Right renal cortex interstitium (tissue), 3 donors: ENCODE results near the gene CPXM2. TPM values are rescaled to one million over a fixed set of nuclear protein-coding genes. Genes with fewer than 3 reads are reported as not detected.
"Not testable (repeated sequence)": the region's sequence is repeated elsewhere in the genome, so short reads cannot be mapped to it uniquely, and the experiment has no call there.

Experiments
- DNase-seq, 3 donors: peaks; one replicate each; pipeline ENCODE4 v3.0.0-alpha.2; 2013; ENCODE audit warnings: low read depth in 3 of 3, low spot score in 2 of 3
- polyA plus RNA-seq, 3 donors: library from polyadenylated mRNA; unstranded; fragments of 120-200 nt; gene quantifications; one replicate each; pipeline ENCODE4 v1.2.1, GENCODE V29; 2013; ENCODE audit not compliant: insufficient read length in 3 of 3

Gene CPXM2
- polyA plus RNA-seq, 3 donors, result 4.3 to 6.4 (median 5.4) TPM

DNA sequence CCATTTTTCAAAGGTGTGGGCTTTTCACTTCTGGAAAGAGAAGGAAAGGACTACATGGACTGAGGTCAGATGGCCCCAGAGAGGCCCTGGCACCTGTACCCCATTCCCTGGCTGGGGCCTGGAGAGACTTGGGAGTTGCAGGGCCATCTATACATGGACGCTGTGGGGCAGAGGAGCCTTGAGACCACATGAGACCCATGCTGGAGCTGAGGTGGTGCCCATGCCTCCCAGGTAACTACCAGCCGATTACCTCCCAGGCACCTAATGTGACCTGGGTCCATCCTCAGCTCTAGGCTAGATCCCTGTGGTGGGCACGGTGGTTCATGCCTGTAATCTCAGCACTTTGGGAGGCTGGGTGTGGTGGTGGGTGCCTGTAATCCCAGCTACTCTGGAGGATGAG is 144.2 kb downstream of the CPXM2 start:
- no peak for DNase-seq

DNA sequence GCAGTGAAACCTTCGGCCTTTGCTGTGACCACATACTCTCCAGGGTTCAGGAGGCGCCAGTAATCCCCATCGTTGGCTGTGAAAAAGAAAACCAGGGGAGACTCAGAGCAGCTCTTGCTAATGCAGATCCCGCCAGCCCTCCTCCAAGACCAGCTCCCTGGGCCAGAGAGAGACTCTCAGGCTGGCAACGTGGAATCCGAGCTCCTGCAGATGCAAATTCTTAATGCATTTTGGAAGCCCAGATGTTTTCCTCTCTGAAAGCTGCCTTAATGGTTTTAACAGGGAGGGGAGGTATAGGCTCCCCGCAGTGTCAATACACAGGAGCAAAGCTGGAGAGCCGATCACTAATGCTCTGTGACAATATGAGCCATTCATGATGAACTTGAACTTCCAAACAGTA is 144.7 kb downstream of the CPXM2 start:
- DNase-seq, result no peak

DNA sequence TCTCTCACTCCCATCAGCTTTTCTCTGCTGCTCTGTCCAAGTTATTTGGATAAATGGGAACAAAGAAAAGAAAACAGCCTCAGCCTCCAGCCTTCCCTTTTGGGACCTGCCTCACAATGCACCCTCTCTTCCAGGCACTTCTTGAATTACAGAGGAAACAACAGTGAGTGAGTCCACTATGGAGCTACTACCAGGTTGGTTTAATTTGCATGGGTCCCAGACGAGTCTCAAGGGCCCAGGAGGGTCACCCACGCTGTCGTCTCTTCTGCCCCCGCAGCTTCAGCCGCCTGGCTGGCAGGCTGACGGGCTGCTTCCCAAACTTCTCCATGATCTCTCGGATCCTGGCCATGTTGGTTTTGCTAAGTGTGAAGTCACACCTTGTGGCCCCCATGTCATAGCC is 145.1 kb downstream of the CPXM2 start:
- DNase-seq, result no peak

DNA sequence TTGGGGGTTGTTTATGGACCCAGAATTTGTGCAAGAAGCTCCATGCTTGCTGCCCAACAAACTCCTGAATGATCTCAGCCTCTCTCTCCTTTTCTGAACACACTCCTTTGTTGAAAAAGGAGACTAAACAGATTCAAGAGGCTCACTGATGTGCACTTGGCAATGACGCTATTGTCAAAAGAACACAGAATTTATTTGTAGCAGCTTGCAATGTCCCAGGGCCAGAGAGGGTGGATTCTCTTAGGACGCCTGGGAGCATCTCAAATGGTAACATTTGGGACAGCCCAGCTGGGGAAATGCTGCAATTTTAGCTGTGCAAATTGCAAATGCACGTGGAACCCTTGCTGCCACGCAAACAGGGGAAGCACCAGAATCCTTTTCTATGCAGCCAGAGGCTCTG is 145.5 kb downstream of the CPXM2 start:
- no peak for DNase-seq

DNA sequence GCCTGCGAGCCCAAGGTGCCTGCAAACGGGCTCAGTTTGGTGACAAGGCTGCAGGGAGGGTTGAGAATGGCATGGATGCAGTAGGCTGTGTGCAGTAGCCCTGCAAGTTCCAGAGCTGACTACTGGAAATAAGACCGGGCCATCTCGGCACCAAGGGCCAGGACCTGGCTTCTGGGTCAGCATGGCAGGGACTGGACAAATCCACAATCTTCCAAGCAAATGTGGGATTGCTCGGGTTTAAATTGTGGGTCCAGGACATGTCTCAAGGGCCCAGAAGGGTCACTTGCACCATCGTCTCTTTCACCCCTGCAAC is 147.4 kb downstream of the CPXM2 start:
- DNase-seq, result no peak

DNA sequence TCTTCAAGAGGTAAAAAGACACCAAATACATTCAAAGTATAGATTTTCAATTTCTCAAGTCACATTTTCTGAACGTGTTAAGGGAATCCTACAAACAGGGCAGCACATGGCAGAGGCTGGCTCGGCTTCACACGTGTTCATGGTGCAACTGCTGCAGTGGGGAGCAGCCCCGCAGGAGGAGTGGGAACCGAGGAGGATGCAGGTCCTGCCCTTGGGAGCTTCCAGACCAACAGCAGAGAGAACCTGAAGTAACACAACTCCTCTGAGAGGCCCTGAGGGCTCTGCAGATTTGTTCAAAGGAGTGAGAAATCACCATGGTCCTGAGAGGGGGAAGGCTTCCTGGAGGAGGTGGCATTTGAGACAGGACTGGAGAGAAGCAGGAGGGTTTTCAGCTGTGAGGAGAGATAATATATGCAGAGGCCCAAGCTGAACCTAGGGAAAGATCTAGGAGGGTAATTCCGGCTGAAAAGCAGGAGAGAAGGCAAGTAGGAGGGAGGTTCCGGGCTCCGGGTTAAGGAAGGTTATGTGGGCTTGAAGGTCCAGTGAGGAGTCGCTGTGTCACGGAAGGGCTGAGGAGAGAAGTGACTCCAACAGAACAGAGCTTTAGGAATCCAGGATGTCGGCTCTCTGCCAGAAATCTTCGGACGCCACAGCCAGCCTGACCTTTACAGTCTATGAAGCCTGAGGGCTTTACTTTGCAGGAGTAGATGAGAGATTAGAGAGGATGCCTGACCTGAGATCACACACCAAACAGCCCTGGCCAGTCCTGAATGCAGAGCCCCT is 148.0 kb downstream of the CPXM2 start:
- no peak for DNase-seq

DNA sequence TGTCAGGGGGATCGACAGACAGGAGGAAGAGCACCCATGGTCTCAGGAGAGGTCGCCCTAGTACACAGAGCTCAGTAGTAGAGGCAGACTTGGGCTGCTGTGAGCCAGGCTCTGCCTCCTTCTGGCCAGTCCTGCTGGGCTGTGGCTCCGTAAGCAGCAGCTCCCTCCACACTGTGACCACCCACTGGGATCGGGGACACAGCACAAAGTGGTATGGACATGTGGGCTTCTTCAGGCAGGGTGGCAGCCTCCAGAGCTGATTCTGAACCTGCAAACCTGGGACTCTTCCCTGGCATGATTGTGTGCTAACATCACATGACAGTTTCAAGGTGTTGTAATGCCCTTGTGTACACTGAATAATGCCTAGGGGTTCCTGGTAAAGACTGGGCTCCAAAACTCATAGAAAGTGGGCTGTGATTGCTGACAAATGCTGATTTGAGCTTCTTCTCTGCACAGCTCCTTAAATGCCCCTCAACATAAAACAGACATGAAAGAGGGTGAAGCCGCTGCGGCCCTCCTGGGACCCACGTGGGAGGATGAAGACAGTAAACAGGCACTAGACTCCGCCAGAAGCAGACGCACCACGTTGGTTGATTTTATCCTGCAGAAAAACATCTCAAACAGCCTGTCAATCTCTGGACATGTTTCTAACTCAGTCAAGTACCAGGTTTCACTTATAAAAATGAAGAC is 148.7 kb downstream of the CPXM2 start:
- no peak for DNase-seq

DNA sequence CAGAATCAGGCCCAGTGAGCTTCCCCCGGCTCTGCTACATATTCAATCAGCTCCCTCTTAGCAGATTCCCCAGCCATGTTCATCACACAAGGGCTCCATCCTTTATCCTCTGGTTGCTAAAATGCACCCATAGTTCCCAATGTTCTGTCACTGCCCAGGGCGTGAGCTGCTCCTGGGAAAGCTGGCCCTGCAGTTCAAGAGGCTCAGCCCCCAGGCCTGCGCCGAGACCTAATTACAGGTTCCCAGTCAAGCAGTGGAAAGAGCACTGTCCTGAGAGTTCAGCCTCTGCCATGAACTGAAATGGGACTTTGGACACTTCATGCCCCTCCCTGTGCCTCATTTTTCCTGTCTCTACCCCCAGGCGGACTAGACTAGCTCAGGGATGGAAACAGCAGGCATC is 149.9 kb downstream of the CPXM2 start:
- no peak for DNase-seq

DNA sequence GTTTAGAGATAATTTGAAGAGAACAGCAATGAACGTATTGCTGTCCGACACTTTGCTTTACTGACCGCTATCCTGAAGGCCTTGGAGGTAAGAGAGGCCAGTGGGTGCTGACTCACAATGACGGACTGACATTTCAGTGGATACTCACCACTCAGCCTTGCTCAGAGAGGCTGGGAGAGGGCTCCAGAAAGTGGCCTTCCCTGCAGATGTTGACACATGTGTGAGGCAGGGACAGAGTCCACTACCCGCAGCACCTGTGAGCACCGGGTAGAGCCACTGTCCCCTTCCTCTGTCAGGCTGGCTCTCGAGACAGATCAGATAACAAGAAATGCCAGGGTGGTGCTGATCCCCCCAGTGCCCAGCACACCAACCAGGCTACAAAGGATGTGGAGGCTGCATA is 150.5 kb downstream of the CPXM2 start:
- no peak for DNase-seq

DNA sequence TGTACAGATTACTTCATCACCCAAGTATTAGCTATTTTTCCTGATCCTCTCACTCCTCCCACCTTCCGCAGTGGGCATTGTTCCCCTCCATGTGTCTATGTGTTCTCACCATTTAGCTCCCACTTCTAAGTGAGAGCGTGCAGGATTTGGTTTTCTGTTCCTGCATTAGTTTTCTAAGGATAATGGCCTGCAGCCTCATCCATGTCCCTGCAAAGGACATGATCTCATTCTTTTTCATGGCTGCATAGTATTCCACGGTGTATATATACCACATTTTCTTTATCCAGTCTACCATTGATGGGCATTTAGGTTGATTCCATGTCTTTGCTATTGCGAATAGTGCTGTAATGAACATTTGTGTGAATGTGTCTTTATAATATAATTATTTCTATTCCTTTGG is 154.7 kb downstream of the CPXM2 start:
- DNase-seq, result not testable (repeated sequence)

DNA sequence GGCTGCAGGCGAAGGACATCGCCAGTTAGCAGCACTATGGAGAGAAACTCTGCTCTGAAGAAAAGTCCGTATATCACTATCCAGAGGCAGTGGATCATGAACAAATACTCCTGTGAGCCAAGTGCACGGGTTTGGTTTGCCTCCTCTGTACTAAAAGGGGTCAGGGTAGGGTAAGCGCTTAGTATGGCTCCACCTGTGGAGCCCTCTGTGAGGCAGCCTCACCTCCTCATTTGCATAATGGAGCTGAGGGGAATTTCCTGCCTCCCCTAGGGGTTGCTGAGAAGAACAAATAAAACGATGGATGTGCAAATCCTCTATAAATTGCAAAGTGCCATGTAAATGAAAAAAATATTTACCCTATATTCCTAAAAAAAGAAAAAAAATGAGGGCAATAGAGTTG is 162.1 kb downstream of the CPXM2 start:
- no peak for DNase-seq

DNA sequence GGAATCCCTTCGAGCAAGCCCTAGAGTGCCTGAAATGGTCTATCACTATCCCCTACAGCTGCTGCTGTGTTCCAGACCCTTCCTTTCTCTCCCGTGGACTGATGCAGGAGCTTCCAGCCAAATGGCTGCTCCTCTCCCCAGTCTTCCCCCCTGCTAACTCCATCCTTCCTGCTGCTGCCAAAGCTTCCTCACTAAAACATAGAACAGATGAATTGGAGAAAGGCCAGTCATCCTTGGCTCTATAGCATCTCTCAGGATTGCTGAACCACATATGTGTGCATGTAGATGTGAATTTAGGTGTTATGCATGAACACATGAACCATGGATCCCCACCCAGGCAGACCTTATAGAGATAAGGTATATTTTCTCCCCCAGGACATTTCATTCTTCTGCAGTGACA is 164.8 kb downstream of the CPXM2 start:
- no peak for DNase-seq

DNA sequence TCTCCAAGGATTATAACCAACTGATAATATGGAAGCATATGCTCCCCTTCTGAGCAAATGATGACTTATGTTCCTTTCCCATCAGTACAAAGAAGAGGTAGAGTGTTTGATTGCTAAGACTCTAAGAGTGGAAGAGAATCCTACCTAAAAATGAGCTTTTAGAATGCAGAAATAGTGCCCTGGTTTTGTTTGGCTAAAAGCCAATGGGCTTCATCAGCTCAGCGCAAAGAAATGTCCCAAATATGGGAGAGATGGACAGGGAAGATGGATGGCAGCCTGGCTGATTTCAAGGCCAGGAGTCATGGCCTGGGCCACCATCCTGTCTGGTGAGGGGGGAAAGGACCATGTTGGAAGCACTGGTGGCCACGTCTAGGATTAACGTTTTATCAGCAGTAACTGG is 165.2 kb downstream of the CPXM2 start:
- DNase-seq, result no peak

DNA sequence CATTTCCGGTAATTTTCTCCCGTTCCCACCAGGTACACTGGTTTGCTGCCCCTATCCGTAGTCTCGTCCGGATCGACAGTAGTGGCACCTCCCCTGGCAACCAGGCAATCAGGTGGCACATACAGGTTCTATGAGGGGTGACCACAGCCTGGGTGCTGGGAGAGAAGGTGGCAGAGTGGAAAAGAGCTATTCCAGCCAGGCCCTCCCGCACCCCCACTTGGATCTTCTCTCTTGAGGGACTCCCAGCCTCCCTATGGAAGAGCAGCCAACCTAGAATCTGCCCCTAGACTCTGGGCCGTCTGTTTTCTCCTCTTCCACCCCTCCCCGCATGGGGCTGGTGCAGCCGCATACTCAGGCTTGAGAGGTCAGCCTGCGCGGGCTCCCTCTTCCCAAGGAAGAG is 166.9 kb downstream of the CPXM2 start:
- DNase-seq, result no peak

DNA sequence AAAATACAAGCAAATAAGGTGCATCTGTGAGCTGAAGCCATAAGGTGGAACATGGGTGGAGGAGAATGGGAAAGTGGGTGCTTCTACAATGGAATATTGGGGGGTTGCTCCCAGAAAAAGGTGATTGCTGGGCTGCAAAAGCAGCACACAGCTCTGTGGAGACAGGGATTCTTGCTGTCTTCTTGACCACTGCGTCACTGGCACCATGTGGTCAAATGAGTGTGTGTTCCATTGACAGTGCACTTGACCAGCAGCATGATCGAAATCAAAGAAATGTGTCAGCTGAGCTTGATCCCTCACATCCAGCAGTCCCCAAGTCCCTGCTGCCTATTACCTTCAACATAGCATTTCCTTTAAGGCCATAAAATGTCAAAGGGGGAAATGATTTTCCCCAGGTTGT is 169.3 kb downstream of the CPXM2 start:
- DNase-seq, result no peak

DNA sequence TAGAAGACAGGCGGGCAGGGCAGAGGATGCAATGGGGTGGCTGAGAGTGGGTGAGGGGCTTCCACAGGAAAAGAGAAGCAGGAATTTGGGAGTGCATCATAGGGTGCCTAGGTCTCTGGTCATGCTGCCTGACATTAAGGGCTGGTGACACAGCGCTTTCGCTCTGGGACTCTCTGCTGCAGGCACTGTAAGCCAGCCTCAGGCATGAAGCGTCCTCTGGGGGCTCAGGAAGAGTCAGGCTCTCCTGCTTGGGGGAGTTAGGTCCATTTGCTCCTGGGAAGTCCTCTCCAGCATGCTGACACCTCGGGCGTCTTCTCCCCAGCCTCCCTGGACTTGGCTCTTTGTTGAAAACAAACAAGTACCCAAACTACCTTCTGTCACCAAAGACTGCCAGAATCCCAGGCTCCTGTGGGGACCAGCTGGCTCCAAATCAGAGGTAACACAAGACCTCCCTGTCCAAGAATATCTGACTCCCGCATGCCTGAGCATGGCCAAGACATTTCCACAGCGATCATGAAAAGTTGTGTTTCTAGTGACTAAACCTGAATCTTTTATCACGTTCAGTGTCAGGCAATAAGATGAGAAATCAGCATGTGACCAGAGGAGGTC is 170.1 kb downstream of the CPXM2 start:
- no peak for DNase-seq

DNA sequence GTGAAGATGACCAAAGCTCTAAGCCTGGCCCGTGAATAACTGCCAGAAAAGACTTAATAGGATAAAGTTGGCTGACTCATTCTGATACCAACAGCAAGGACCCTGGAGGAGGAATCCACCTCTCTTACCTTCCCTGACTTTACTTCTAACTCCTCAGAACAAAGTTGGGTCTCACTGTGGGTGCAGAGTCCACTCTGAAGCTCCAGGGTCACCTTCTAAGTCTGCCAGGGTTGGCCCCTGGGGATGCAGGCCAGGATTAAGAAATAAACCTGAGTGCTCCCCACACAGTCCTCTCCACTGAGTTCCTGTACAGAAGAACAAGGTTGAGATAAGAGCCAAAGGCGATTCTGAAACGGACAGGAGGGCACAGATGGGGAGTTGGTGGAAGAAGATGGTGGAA is 171.1 kb downstream of the CPXM2 start:
- no peak for DNase-seq

DNA sequence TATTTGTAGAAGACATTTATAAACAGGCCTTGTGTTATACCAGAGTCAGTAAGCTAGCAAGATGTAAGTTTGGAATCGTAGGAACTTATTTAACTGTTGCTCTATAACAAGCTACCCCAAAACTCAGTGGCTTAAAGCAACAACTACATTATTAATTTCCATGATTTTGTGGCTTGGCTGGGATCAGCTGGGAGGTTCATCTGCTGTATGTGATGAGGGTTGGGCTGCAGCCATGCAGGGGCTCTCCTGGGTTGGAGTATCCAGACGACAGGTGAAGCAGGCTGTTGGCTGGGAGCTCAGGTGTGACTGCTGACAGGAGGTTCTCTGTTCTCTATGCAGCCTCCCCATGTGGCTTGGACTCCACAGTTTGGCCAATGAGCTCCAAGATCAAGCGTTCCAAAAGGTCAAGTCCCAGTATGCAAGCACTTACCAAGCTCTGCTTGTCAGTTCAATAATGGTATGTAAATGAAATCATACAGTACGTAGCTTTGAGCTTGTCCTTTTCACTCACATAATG is 173.0 kb downstream of the CPXM2 start:
- no peak for DNase-seq

DNA sequence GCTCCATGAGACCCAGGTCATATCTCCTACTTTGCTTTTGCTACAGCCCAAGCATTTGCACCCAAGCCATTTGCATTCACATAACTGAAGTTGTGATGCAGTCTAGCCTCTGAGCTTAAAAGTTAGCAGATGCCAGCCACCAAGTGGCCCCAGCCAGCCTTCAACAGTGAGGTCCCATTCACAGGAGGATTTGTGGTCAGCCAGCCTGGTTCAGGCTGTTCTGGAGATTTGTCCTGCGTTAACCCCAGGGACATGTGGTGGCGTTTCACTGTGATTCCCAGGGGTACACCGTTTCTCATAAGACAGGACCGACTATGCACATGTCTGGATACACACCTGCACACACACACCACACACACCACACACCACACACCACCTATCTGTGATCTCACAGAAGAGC is 174.3 kb downstream of the CPXM2 start:
- no peak for DNase-seq

DNA sequence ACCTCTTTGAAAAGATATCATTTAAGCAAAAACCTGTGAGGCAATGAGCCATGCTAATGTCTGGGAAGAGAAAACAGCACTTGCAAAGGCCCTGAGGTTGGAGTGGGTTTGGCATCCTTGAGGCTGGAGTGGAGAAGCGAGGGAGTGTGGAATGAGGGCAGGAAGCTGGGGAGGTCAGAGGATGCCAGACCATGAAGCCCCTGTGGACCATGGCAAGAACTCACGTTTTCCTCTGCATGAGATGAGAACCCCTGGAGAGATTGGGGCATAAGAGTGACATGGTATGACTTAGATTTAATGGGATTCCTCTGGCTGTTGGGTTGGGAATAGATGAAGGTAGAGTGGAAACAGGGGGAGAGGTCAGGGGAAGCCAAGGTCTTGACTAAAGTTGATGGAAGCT is 176.1 kb downstream of the CPXM2 start:
- DNase-seq, result no peak

DNA sequence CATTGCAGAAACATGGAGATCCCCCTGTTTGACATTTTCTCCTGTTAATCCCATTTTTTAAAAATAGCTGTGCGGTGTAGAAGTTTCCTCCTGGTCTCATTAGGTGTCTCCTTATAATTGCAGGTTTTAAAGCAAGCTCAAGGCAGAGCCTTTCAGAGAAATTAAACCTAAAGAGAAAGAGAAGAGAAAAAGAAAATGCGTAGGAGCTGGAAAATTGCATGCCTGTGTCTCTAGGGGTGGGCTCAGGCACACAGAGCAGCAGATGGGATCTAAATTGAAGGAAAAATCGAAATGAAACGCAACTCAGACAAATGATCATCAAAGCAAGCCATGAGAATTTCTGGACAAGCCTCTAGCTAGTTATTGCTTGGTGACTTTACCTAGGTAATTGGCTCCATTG is 185.4 kb downstream of the CPXM2 start:
- no peak for DNase-seq

DNA sequence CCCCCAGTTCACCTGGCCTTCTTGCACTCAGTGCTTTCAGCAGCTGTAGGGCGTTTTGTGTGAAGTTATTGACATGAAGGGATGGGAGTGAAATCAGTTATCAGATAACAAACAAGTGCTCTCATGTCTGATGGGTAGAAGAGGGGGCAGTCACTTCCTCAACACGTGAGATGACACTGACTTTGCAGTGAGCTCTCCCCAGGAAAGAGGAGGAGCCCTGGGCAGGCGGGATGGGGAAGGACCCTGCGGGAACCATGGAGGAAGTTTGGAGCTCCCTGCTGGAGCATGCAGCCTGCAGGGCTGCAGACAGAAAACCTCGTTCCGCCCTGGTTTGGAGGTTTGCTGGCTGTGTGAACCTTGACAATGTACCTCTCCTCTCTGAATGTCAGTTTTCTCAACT is 186.8 kb downstream of the CPXM2 start:
- DNase-seq, result no peak
